Measurements from ENCODE around the gene VRK1.

VRK1 gene

DNA sequence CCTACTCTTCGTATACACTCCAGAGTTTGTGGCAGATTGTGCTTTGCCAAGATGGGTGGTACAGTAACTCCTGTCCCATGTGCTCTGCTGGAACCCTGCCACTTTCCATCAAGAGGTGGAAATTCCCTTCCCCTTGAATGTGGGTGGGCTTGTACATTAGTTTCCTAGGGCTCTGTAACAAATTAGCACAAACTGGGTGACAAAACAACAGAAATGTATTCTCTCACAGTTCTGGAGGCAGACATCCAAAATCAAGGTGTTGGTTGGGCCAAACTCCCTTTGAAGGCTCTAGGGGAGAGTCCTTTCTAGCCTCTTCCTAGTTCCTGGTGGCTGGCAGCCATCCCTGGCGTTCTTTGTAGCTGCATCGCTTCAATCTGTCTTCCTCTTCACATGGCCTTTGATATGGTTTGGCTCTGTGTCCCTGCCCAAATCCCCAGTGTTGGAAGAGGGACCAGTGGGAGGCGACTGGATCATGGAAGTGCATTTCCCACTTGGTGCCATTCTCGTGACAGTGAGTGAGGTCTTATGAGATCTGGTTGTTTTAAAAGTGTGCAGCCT is 117.5 kb downstream of the VRK1 start:
- no peak for DNase-seq
- intact Hi-C loops (cut with DNase I): no loop called here

DNA sequence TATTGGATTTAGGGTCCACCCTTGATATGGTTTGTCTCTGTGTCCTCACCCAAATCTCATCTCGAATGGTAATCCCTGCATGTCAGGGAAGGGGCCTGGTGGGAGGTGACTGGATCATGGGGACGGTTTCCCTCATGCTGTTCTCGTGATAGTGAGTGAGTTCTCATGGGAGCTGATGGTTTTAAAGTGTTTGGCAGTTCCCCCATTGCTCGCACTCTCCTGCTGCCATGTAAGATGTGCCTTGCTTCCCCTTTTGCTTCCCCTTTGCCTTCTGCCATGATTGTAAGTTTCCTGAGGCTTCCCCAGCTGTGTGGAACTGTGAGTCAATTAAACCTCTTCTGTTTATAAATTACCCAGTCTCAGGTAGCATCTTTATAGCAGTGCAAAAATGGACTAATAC is 118.3 kb downstream of the VRK1 start:
- intact Hi-C loops (cut with DNase I): no loop called here
- no peak for DNase-seq

DNA sequence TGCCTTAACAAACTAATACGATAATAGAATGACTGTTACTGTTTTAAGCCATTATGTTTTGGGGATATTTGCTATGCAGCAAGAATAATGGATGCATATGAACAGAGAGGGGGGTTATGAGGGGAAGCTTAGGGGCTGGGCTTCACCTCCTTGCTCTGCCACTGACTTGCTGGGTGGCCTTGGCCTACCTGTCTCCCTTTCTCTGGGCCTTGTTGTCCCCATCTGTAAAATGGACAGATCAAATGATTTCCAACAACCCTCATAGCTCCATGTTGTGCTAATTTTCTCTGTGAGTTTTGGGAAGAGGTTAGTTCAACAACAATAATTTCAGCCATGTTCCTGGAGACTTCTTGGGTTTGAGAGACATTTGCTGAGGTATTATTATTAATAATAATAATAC is 119.6 kb downstream of the VRK1 start:
- DNase-seq: no peak
- intact Hi-C loops (cut with DNase I): no loop called here

DNA sequence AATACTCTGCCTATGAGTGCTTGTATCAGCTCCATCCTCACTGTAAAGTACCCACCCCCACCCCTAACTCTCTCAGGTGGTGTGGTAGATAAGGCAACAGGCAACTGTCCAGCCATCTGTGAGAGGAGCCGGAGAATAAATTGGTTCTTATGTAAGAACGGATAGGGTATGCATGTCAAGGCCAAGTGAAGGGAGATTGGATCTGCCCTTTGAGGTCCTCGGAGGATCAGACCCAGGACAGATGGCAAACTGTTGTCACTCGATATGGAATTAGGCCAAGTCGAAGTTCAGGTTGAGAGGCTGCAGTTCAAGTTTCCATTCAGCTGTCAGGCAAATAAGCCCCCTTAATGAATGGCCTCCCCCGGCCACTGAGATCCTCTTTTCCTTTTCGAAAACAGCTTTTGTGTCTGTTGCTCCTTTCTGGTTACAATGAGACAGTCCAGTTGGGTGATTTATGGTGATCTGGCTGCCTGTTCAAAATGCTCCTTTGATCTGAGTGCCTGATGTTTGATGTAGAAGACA is 120.3 kb downstream of the VRK1 start:
- DNase-seq: no peak
- intact Hi-C loops (cut with DNase I): no loop called here

DNA sequence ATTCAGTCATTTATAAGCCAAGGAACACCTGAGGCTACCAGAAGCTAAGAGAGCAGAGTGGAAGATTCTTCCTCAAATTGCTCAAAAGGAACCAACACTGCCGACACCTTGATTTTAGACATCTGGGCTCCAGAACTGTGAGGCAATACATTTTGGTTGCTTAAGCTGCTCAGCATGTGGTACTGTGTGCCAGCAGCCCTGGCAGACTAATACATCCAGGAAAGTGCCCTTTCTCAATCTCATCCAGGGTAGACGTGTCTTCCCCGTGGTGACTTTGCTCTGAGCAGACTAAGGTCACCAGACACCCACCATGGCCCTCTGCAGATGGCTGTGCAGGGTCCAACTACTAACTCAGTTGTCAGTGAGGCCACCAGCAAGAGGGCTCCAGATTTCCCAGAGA is 122.8 kb downstream of the VRK1 start:
- intact Hi-C loops (cut with DNase I): no loop called here
- DNase-seq: no peak

DNA sequence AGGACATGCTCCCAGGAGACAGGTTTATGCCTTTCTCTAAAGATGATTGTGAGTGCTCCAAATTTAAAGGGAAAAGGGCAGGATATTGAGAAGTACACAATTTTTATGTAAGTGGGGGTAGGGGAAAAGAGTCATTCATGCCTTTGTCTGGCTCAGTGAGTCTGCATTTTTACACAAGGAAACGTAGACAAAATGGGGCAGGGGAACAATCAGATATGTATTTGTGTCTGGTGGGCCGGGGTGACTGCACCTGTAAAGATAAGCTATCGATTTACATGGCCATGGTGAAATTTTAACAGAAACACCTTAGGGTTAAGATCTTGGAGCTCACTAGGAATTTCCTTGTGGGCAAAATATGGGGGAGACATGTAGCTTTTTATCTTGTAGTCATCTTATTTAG is 123.6 kb downstream of the VRK1 start:
- intact Hi-C loops (cut with DNase I): no loop called here
- DNase-seq: no peak

DNA sequence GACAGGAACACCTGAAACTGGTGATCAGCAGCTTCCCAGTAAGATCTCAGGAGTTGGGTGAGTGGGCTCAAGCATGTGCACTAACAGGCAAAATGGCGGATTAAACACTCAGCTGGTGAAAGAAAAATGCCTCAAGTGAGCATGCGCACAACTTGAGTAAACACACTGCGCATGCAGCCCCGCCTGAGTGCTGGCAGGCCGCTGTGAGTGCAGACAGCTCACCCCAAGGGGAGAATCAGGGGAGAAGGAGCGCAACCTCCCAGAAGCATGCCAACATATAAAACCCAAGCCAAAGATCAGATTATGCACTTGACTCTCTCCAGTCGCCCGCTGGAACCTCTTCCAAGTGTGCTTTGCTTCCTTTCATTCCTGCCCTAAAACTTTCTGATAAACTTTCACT is 125.8 kb downstream of the VRK1 start:
- intact Hi-C loops (cut with DNase I): no loop called here
- peak in 1 of 10 donors; percentile 67 for DNase-seq

DNA sequence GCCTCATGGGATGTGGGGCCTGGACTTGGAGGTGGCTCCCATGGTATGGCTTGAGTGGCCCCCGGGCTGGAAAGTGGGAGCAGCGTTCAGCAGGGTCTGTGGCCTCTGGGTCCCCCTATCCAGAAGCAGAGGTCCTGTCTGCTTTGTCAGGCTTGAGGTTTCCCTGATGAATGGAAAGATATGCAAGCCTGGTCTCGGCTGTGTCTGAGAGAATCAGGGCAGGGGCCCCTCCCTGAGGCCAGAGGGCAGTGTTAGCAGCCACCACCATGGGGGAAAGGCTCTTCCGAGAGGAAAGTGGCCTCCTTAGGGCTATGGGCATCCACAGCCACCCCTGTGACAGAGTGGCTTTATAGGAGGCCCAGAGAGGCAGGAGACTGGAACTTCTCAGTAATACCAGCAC is 128.2 kb downstream of the VRK1 start:
- DNase-seq: no peak
- intact Hi-C loops (cut with DNase I): no loop called here

DNA sequence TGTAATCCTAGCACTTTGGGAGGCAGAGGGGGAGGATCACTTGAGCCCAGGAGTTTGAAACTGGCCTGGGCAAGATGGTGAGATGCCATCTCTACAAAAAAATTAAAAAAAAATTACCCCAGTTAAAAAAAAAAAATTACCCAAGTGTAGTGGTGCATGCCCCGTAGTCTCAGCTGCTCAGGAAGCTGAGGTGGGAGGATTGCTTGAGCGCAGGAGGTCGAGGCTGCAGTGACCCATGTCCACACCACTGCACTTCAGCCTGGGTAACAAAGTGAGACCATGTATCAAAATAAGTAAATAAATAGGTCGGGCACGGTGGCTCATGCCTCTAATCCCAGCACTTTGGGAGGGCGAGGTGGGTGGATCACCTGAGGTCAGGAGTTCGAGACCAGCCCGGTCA is 128.8 kb downstream of the VRK1 start:
- intact Hi-C loops (cut with DNase I): no loop called here
- DNase-seq: peak in 1 of 10 donors; percentile 38

DNA sequence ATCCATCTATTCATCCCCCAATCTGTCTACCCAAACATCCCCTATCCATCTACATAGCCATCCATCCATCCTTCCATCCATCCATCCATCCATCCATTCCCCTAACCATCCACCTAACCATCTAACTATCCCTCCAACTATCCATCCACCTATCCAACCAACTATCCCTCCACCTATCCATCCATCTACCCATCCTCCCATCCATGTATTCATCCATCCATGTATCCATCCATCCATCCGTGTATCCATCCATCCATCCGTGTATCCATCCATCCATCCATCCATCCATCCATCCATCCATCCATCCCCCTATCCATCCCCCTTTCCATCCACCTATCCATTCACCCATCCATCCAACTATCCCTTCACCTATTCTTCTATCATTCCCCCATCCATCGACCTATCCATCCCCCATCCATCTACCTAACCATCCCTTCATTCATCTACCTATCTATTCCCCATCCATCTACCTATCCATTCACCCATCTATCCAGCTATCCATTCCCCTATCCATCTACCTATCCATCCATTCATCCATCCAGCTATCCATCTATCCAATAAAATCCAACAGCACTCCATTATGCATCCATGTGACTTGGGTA is 131.7 kb downstream of the VRK1 start:
- DNase-seq: no peak
- intact Hi-C loops (cut with DNase I): no loop called here

DNA sequence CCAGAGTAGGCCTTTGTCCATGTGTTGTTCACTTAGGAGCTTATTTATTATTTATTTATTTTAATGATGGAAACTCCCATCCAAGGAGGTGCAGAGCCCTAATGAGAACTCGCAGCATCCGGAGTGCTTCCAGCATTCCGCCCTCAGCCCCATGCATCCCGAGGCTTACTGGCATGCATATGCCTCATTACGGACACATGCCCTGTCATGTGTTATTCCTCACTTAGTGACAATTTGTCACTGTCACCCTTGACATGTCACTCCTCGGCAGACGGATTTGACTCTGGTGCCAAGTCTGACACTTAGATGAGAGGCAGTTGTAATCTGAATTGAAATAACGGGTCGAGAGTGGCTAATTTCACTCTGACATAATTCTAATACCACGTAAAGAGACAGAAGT is 132.8 kb downstream of the VRK1 start:
- intact Hi-C loops (cut with DNase I): no loop called here
- no peak for DNase-seq

DNA sequence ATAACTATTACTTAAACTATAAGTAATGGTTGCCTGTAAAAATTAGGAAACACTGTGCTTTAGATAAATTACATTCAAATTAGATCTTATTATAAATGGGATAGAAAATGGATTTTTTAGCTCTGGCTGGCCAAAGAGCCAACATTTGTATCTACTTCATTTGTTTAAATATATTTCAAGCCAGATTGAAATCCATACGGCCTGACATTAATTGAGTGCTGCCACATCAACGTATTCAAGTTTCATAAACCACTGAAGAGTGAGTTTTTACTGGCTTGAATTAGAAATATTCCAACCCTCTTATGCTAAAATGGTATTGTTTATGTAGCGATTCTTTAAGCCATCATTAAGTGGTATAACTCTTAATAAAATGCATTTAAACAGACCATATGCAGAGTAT is 133.3 kb downstream of the VRK1 start:
- no peak for DNase-seq
- intact Hi-C loops (cut with DNase I): no loop called here
